Stomach (tissue), 9 donors: ENCODE data around the gene RGL3. TPM values are rescaled to one million over a fixed set of nuclear protein-coding genes. Genes with fewer than 3 reads are reported as not detected.

Source experiments
- DNase-seq, 2 donors: peaks; one replicate each; pipeline versions ENCODE4 v3.0.0 to v3.0.0-alpha.2; 2013 to 2019
- H3K27ac ChIP-seq, 5 donors: fragments of 200-600 bp in 4 of 5; sonication (generic) in 4 of 5; one replicate each; pipeline ENCODE4 v1.5.1; 2013 to 2019; ENCODE audit warnings: mild to moderate bottlenecking in 1 of 5, moderate library complexity in 1 of 5
- H3K27me3 ChIP-seq, 3 donors: fragments of 200-600 bp; sonication (generic); one replicate each; pipeline ENCODE4 v1.5.1; 2017 to 2019; ENCODE audit warnings: mixed run types in 1 of 3
- H3K36me3 ChIP-seq, 4 donors: fragments of 200-600 bp; sonication (generic); 1 replicate in 3 of 4; 2 replicates in 1 of 4; pipeline ENCODE4 v1.5.1; 2016 to 2019
- H3K4me1 ChIP-seq, 4 donors: fragments of 200-600 bp; sonication (generic); one replicate each; pipeline ENCODE4 v1.5.1; 2016 to 2019
- H3K4me3 ChIP-seq, 4 donors: fragments of 200-600 bp; sonication (generic) in 3 of 4; one replicate each; pipeline ENCODE4 v1.5.1; 2016 to 2019; ENCODE audit warnings: mild to moderate bottlenecking in 1 of 4
- H3K9me3 ChIP-seq, 4 donors: fragments of 200-600 bp; sonication (generic); one replicate each; pipeline ENCODE4 v1.5.1; 2016 to 2019
- CTCF ChIP-seq, 7 experiments: fragments of 450-650 bp in 4 of 7; fragments of 200-600 bp in 3 of 7; sonication (generic) in 3 of 7; IDR thresholded peaks; one replicate each; pipeline ENCODE4 v1.5.1; 2016 to 2019; ENCODE audit warnings: antibody characterized with exemption in 7 of 7, control low read depth in 2 of 7, mild to moderate bottlenecking in 1 of 7
- EP300 ChIP-seq: sonication (generic); formaldehyde crosslinking; IDR thresholded peaks from one replicate; pipeline ENCODE4 v1.6.1; 2017; ENCODE audit warnings: antibody characterized with exemption
- POLR2A ChIP-seq, 4 donors: fragments of 450-650 bp; IDR thresholded peaks; one replicate each; pipeline ENCODE4 v1.6.1; 2016; ENCODE audit warnings: antibody characterized with exemption in 4 of 4, control low read depth in 2 of 4, mild to moderate bottlenecking in 1 of 4, moderate library complexity in 1 of 4
- POLR2AphosphoS5 ChIP-seq, 3 donors: sonication (generic); formaldehyde crosslinking; IDR thresholded peaks; one replicate each; pipeline ENCODE4 v1.6.1; 2016; ENCODE audit warnings: antibody characterized with exemption in 3 of 3
- WGBS, 5 donors: extraction: QIAGEN DNeasy Blood & Tissue Kit in 3 of 5; methylation state at CpG; one replicate each; pipeline versions ENCODE4 v1.1.5 to v1.1.7; 2013 to 2018; 5-methylcytosine and 5-hydroxymethylcytosine counted together
- intact Hi-C: fragments of 100-400 bp; cut with DNase I; formaldehyde crosslinking; loops from one replicate; pipeline ENCODE4 v1.15.1; 2023; ENCODE audit warnings: low total_unique reads
- polyA plus RNA-seq, 3 donors: library from polyadenylated mRNA; stranded (reverse); fragments of 200-250 nt; gene quantifications; one replicate each; pipeline ENCODE4 v1.2.3, GENCODE V29; 2013
- total RNA-seq, 5 donors: library from RNA; depleted of rRNA; stranded (reverse); fragments of >200 nt; gene quantifications; one replicate each; pipeline versions ENCODE4 v1.1.0 to v1.2.3, GENCODE V29; 2014 to 2016
- donor health status: healthy with polysubstance abuse.
- donor health status: Bipolar disorder and iron deficiency.
- donor health status: healthy.

RGL3 gene
- total and polyA plus RNA-seq, 8 donors: 20.6 to 454 (median 38.5) TPM

GRCh38 chr19:11401808-11402543 is 17.1 kb downstream of the RGL3 start:
- peaks cover 0 to 55% (median 48%) of the 10 kb centered on the region in 4 donors for H3K36me3 ChIP-seq
- peaks cover 0 to 6% (median 4%) of the 10 kb centered on the region in 4 donors for H3K4me1 ChIP-seq
- 81 to 89% (median 88%) methylated on average over 9 of the region's 9 CpGs for WGBS, 5 donors
- TF ChIP-seq CTCF (IDR thresholded peaks at IDR 0.05) (no peak), POLR2A (IDR thresholded peaks at IDR 0.05) (no peak), EP300 (no peak), POLR2AphosphoS5 (IDR thresholded peaks at IDR 0.05) (no peak)
- no peak for DNase-seq
- peaks cover 0 to 11% (median 0%) of the 10 kb centered on the region in 3 donors for H3K27me3 ChIP-seq
- no peaks in the 10 kb centered on the region for H3K9me3 ChIP-seq
- intact Hi-C loops: no loop called here
- no peak overlapping the region for H3K27ac ChIP-seq
- no peak overlapping the region for H3K4me3 ChIP-seq

DNA sequence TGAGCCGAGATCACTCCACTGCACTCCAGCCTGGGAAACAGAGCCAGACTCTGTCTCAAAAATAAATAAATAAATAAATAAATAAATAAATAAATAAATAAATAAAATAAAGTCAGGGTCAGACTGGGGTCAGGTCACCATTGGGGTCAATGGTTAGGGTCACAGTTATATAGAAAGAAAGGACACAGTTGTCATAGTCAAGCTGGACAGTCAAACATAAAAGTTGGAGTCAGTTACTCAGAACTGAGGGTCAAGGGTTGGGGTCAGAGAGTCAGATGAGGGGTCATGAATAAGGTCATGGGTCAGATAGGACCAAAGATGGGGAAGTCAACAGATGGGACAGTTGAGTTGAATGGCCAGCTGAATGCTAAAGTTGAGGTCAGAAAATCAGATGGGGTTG is 18.3 kb downstream of the RGL3 start:
- H3K4me1 ChIP-seq: no peaks in the 10 kb centered on the region
- peaks cover 0 to 1% (median 0%) of the 10 kb centered on the region in 3 donors for H3K27me3 ChIP-seq
- peaks cover 0 to 56% (median 44%) of the 10 kb centered on the region in 4 donors for H3K36me3 ChIP-seq
- TF ChIP-seq POLR2AphosphoS5 (IDR thresholded peaks at IDR 0.05) (no peak), CTCF (IDR thresholded peaks at IDR 0.05) (no peak), EP300 (no peak), POLR2A (IDR thresholded peaks at IDR 0.05) (no peak)
- intact Hi-C loops: no loop called here
- 84 to 94% (median 88%) methylated on average over 1 of the region's 1 CpG for WGBS, 5 donors
- H3K27ac ChIP-seq: no peak overlapping the region
- no peaks in the 10 kb centered on the region for H3K9me3 ChIP-seq
- H3K4me3 ChIP-seq: no peak overlapping the region
- DNase-seq: no peak

GRCh38 chr19:11399667-11400066 is 19.4 kb downstream of the RGL3 start:
- TF ChIP-seq POLR2A (IDR thresholded peaks at IDR 0.05) (no peak), CTCF (IDR thresholded peaks at IDR 0.05) (no peak), POLR2AphosphoS5 (IDR thresholded peaks at IDR 0.05) (no peak), EP300 (no peak)
- intact Hi-C loops: no loop called here
- no peaks in the 10 kb centered on the region for H3K4me1 ChIP-seq
- 89 to 100% (median 96%) methylated on average over 4 to 9 of the region's 9 CpGs for WGBS, 5 donors
- no peak overlapping the region for H3K27ac ChIP-seq
- peaks cover 0 to 65% (median 45%) of the 10 kb centered on the region in 4 donors for H3K36me3 ChIP-seq
- H3K4me3 ChIP-seq: no peak overlapping the region
- no peaks in the 10 kb centered on the region for H3K27me3 ChIP-seq
- DNase-seq: no peak
- no peaks in the 10 kb centered on the region for H3K9me3 ChIP-seq

DNA sequence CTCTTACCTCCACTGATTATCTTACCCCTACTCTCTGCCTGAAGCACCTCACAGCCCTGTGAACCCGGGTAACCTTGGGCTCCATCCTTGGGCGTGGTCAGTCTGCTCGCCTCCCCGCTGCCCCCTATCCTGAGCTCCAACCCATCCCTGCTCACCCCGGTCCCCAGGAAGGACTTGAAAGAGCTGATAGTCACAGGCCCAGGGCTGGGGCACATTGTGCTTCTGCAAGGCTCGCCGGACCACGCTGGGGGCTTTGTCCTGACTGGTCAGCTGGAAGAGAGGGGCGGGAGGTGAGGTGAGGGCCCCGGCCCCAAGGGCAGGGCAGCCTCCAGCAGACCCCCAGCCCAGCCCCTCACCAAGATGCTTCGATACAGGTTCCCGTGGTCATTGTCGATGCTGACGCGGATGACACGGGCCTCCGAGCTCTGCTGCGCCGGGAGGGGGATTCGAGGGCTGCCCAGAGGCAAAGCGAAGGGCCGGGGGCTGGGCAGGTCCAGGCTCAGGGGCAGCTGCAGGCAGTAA is 22.0 kb downstream of the RGL3 start:
- Histone ChIP-seq H3K4me1 (no peaks in the 10 kb centered on the region), H3K36me3 (peaks cover 0 to 56% (median 43%) of the 10 kb centered on the region in 4 donors), H3K27me3 (no peaks in the 10 kb centered on the region), H3K9me3 (no peaks in the 10 kb centered on the region), H3K4me3 (no peak overlapping the region), H3K27ac (no peak overlapping the region)
- no peak for TF ChIP-seq EP300
- TF ChIP-seq POLR2AphosphoS5 (IDR thresholded peaks at IDR 0.05): no peak
- no peak for TF ChIP-seq POLR2A (IDR thresholded peaks at IDR 0.05)
- TF ChIP-seq CTCF (IDR thresholded peaks at IDR 0.05): no peak
- intact Hi-C loops: no loop called here
- 83 to 94% (median 92%) methylated on average over 7 to 22 of the region's 22 CpGs for WGBS, 5 donors
- no peak for DNase-seq
